Testis (tissue), 5 donors: Measurements from ENCODE around the gene SH2B3. TPM values are rescaled to one million over a fixed set of nuclear protein-coding genes. Genes with fewer than 3 reads are reported as not detected.
A peak's percentile ranks its signal among the peaks of the same experiment; 100 is the strongest.

ENCODE experiments used
- DNase-seq: peaks from one replicate; pipeline ENCODE4 v3.0.0-alpha.2; 2019
- H3K27ac ChIP-seq, 2 donors: fragments of 200-600 bp; sonication (generic); one replicate each; pipeline ENCODE4 v1.5.1; 2019
- H3K27me3 ChIP-seq: fragments of 200-600 bp; sonication (generic); one replicate; pipeline ENCODE4 v1.5.1; 2019
- H3K36me3 ChIP-seq: fragments of 200-600 bp; sonication (generic); one replicate; pipeline ENCODE4 v1.5.1; 2017; ENCODE audit warnings: low read depth; ENCODE audit errors: missing control alignments
- H3K4me1 ChIP-seq: fragments of 200-600 bp; sonication (generic); one replicate; pipeline ENCODE4 v1.5.1; 2019
- H3K4me3 ChIP-seq, 2 donors: fragments of 200-600 bp; sonication (generic); one replicate each; pipeline ENCODE4 v1.5.1; 2017 to 2019
- H3K9me3 ChIP-seq: fragments of 200-600 bp; sonication (generic); one replicate; pipeline ENCODE4 v1.5.1; 2017
- POLR2A ChIP-seq: fragments of 450-650 bp; IDR thresholded peaks from one replicate; pipeline ENCODE4 v1.6.1; 2017; ENCODE audit warnings: antibody characterized with exemption, mild to moderate bottlenecking, moderate library complexity
- WGBS, 2 donors: methylation state at CpG; one replicate each; pipeline ENCODE4 v1.1.5; 2018; 5-methylcytosine and 5-hydroxymethylcytosine counted together
- intact Hi-C: fragments of 100-400 bp; cut with DNase I; formaldehyde crosslinking; loops from one replicate; pipeline ENCODE4 v1.15.1; 2023; ENCODE audit warnings: low total_unique reads
- long read RNA-seq, 2 donors: transcript quantifications; one replicate each; lab custom pipeline, GENCODE V29; 2026
- polyA plus RNA-seq: library from polyadenylated mRNA; stranded (reverse); fragments of 350-450 nt; fragmentation: Illumina TruSeq; extraction: RNeasy Lipid Tissue Mini Kit (QIAGEN cat#74804); gene quantifications from one replicate; pipeline ENCODE4 v1.2.3, GENCODE V29; 2014; ENCODE audit warnings: low read depth, low replicate concordance; ENCODE audit not compliant: insufficient read depth
- total RNA-seq, 2 donors: library from RNA; depleted of rRNA; stranded (reverse); fragments of >200 nt; gene quantifications; one replicate each; pipeline ENCODE4 v1.2.3, GENCODE V29; 2016
- TF ChIP-seq, protein P1 (sequence below), 3 experiments: fragments of 450-650 bp in 2 of 3; fragments of 200-600 bp in 1 of 3; sonication (generic) in 1 of 3; IDR thresholded peaks; one replicate each; pipeline ENCODE4 v1.5.1; 2016 to 2019; ENCODE audit warnings: antibody characterized with exemption in 3 of 3, mild to moderate bottlenecking in 2 of 3, moderate library complexity in 1 of 3

The SH2B3 gene
- total RNA-seq (10 to 100 TPM; 36.9 to 38.1 TPM), polyA plus RNA-seq (22.0 TPM)
- long read RNA-seq, donor 1, full-length matches to known transcripts = 2 of 38 reads
- long read RNA-seq, donor 1, partial matches to known transcripts = 36 of 38 reads
- long read RNA-seq, donor 1, other reads (novel, unspliced or antisense) = 0 of 38 reads
- long read RNA-seq, donor 2, partial matches to known transcripts = 0 of 1 reads
- long read RNA-seq, donor 2, other reads (novel, unspliced or antisense) = 0 of 1 reads

DNA sequence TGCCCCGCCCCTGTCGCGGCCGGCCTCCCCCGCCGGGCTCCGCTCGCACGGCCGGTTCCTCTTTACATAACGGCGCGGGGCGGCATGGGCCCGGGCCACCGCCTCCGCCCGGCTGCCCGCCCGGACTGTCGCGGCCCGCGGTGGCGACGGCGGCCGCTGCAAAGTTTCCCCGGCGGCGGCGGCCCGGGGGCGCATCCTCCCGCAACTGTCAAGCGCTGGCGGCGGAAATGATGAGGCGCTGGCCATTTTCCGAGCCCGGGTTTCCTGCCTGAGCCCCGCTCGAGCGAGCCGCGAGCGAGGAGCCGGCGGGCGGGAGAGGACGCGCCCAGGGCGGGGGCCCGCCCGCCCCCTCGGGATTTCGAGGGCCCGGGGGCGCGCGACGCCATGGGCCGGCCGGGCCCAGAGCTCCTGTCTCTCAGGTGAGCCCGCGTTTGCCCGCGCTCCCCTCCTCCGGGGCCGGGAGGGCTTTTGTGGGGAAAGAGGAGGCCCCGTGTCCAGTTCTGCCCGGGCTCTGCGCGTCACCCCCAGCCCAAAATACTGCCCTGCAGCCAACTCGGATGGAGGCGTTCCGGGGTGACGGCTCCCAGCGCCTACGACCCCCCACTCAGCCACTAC, at the start of gene SH2B3:
Gene SH2B3 (plus strand): TSS at position 65 of the 615 bp plus-strand sequence. CDS start 12,223 bp downstream, outside the sequence.
- Histone ChIP-seq H3K9me3 (no peaks in the 10 kb centered on the region), H3K4me1 (peaks cover 36% of the 10 kb centered on the region), H3K27ac (peak within 1 kb of the TSS; percentile 21 to 89), H3K36me3 (no peaks in the 10 kb centered on the region), H3K4me3 (peak within 1 kb of the TSS; percentile 77 to 90), H3K27me3 (no peaks in the 10 kb centered on the region)
- no peak for TF ChIP-seq POLR2A
- TF ChIP-seq, protein P1, sequence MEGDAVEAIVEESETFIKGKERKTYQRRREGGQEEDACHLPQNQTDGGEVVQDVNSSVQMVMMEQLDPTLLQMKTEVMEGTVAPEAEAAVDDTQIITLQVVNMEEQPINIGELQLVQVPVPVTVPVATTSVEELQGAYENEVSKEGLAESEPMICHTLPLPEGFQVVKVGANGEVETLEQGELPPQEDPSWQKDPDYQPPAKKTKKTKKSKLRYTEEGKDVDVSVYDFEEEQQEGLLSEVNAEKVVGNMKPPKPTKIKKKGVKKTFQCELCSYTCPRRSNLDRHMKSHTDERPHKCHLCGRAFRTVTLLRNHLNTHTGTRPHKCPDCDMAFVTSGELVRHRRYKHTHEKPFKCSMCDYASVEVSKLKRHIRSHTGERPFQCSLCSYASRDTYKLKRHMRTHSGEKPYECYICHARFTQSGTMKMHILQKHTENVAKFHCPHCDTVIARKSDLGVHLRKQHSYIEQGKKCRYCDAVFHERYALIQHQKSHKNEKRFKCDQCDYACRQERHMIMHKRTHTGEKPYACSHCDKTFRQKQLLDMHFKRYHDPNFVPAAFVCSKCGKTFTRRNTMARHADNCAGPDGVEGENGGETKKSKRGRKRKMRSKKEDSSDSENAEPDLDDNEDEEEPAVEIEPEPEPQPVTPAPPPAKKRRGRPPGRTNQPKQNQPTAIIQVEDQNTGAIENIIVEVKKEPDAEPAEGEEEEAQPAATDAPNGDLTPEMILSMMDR (IDR thresholded peaks at IDR 0.05) = no peak
- DNase-seq = no peak
- 0 to 1% methylated on average over 11 to 41 of the region's 80 CpGs for WGBS, 2 donors
- intact Hi-C loops = loop anchor here (10.0 kb wide), 1 partner anchor 279 kb away; the partner anchor contains the start of genes ACAD10 and BRAP

DNA sequence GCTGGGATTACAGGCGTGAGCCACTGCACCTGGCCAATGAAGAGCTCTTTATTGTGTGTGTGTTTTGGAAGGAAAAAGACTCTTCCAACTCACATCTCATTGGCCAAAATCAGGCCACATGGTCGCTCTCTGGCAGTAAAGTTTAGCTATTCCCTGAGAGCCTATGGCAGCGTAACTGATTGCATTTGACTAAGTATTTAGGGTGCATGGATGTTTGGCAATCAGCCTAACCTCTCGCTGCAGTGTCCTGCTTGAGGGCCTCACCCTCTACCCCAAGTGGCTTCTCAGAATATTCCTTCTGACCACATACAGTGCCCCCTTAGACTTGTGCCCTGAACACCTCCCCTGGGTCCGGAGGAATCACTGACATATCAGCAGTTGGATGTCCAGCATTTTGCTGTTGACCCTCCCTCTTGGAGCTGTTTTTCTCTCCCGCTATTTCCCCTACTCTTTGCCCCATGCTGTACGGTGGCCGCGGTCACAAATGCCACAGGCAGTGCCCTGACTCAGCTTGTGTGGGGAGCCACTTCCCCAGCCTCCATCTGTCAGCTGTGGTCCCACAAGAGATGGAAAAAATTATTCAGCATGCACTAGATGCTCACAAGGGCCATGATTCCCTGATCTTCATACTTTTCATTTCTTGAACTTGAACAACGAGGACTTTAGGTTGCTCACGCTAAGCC, 46.4 kb upstream of the SH2B3 start:
- TF ChIP-seq POLR2A = no peak
- TF ChIP-seq, protein P1 (IDR thresholded peaks at IDR 0.05) = no peak
- Histone ChIP-seq H3K4me3 (no peak overlapping the region), H3K27ac (no peak overlapping the region), H3K9me3 (no peaks in the 10 kb centered on the region), H3K36me3 (no peaks in the 10 kb centered on the region), H3K27me3 (no peaks in the 10 kb centered on the region), H3K4me1 (peaks cover 18% of the 10 kb centered on the region)
- intact Hi-C loops = no loop called here
- DNase-seq = no peak
- 76 to 80% methylated on average over 11 of the region's 11 CpGs for WGBS, 2 donors

DNA sequence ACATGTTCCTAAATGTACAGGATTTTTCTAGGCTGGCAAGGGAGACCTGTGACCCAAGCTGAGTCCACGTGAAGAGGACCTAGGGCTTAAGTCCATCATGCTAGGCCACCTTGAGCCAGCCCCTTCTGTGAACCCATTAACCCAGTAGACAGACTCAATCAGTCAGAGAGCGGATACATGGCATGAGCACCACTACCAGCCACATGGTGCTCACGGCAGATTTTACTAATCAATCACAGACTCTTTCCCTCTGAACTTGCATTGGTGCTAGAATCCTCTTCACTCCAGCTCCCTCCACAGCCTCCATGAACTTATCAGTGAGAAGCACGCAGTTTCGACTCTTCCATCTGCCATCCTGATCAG, 45.8 kb upstream of the SH2B3 start:
- Histone ChIP-seq H3K9me3 (no peaks in the 10 kb centered on the region), H3K4me1 (peaks cover 18% of the 10 kb centered on the region), H3K27me3 (no peaks in the 10 kb centered on the region), H3K4me3 (no peak overlapping the region), H3K36me3 (no peaks in the 10 kb centered on the region), H3K27ac (no peak overlapping the region)
- TF ChIP-seq POLR2A = no peak
- 67 to 71% methylated on average over 5 of the region's 5 CpGs for WGBS, 2 donors
- DNase-seq = no peak
- intact Hi-C loops = no loop called here

DNA sequence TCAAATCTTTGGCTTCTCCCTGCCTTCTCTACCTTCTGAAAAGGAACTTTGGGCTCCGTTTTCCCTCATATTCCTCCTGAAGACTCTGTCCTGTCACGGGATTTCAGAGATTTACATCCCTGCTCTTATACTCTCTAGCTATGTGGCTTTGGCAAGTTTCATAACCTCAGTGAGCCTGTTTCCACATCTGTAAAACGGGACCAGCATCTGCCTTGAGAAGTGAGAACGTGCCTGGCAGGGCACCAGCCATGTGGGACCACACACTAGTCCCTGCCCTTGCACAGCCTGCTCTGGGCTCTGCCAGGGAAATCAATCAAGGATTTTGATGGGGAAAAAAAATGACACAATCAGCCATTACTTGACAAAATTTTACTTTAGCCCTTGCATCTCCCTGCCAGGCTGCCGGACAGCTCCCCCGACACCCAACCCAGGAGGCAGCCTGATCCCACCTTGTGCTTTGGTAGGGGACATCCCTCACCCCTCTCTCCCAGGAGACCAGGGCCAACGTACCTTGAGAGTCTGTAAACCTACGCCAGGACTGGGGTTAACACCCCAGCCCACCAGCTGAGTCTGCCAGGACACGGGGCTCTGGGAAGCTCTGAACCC, 45.3 kb upstream of the SH2B3 start:
- no peaks in the 10 kb centered on the region for H3K27me3 ChIP-seq
- TF ChIP-seq, protein P1 (IDR thresholded peaks at IDR 0.05) = no peak
- no peak for TF ChIP-seq POLR2A
- DNase-seq = no peak
- H3K4me1 ChIP-seq = peaks cover 18% of the 10 kb centered on the region
- H3K27ac ChIP-seq = no peak overlapping the region
- no peaks in the 10 kb centered on the region for H3K9me3 ChIP-seq
- intact Hi-C loops = no loop called here
- no peaks in the 10 kb centered on the region for H3K36me3 ChIP-seq
- H3K4me3 ChIP-seq = no peak overlapping the region
- 59 to 75% methylated on average over 7 to 9 of the region's 9 CpGs for WGBS, 2 donors
